COLO668 (cell line): Measurements from ENCODE around the gene EFNA5.

ENCODE experiments used
- DNase-seq: peaks from one replicate; lab custom pipeline; 2025; ENCODE audit not compliant: unreplicated experiment; lab: John Stamatoyannopoulos, UW

The EFNA5 gene

DNA sequence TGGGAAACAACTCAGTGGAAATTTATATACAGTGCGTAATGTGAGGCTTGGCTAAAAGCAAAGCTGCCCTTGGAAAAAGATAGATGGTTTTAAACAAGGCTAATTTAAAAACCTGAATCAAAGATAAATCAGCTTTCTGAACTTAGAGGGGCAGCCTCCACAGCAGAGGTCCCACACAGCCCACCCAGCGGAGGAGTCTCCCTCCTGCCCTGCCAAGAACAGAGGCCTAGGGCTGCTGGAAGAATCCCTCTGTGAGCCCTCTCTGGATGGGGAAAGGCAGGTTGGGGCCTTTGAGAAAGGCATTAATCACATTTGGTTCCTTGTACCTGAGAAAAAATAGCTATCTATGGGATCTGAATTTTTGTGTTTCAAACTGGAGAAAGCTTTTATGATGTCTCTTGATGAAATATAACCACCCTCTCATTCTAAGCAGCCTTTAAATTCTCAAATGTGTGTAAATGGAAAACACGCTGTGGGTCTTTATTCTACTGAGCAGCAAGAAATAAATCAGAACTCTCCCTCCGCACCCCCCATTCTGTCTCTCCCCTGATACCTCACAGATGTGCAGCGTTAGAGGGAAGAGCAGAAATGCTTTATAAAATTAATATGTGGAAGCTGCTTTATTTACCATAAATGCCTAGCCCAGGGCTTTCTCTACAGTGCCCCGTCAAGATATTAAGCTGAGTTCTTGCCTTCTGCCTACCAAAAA lies 329.2 kb downstream of the EFNA5 start:
- no peak for DNase-seq

- DNase-seq, result no peak
These were observed 330.1 kb downstream of the EFNA5 start for GRCh38 chr5:107340631-107341030.

- no peak for DNase-seq
These were observed 332.4 kb downstream of the EFNA5 start for GRCh38 chr5:107338335-107338734.

DNA sequence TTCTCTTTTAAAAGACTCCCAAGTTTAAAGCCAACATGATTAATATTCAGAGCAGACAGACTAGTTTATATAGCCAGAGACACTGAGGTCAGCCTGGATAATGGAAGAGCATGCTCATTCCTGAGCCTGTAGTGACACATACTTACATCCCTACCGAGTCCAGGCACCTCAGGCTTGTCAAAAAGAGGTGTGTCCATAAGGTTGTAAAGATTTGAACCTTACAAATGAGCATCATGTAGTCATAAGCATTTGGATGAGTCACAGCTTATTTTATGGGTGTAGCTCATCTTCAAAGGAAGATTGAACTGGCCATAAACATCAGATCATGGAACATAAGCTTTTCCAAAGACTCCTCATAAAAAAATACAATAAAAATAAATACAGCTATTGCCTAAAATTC lies 333.5 kb downstream of the EFNA5 start:
- DNase-seq, result no peak

- DNase-seq, result no peak
These were observed 338.9 kb downstream of the EFNA5 start for GRCh38 chr5:107331882-107332281.

DNA sequence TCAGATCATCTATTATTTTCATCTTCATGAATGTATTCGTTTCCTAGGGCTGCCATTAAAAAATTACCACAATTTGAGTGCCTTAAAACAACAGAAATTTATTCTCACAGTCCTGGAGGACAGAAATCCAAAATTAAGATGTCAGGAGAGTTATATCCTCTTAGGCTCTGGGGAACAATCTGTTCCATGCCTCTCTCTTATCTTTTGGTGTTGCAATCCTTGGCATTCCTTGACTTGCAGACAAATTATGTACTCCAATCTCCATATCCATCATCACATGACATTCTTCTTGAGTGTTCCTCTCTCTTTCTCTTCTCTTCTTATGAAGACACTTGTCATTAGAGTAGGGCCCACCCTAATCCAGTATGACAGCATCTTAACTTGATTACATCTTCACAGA lies 339.4 kb downstream of the EFNA5 start:
- no peak for DNase-seq

GRCh38 chr5:107330903-107331302 lies 339.8 kb downstream of the EFNA5 start:
- no peak for DNase-seq

GRCh38 chr5:107329850-107330249 lies 340.9 kb downstream of the EFNA5 start:
- no peak for DNase-seq
